H1 (cell line): Measurements from ENCODE around the gene MAN1C1.

Source experiments
- CEBPB ChIP-seq: IDR thresholded peaks from 2 replicates; pipeline ENCODE4 v1.6.1; 2012; ENCODE audit warnings: low read depth, low read length
- CTCF ChIP-seq, 3 experiments: IDR thresholded peaks; 1 replicate in 2 of 3; 2 replicates in 1 of 3; pipeline versions ENCODE4 v1.5.1 to v1.6.1; 2011; ENCODE audit warnings: low read length in 3 of 3, mild to moderate bottlenecking in 3 of 3, inconsistent platforms in 2 of 3, low read depth in 1 of 3, moderate library complexity in 1 of 3; ENCODE audit not compliant: insufficient read depth in 1 of 3; ENCODE audit errors: control extremely low read depth in 1 of 3
- EP300 ChIP-seq, 2 experiments: IDR thresholded peaks; 1 replicate in 1 of 2; 2 replicates in 1 of 2; pipeline ENCODE4 v1.6.1; 2011 to 2012; ENCODE audit warnings: low read depth in 2 of 2, low read length in 2 of 2, mild to moderate bottlenecking in 2 of 2, borderline replicate concordance in 1 of 2, inconsistent platforms in 1 of 2, moderate library complexity in 1 of 2
- POLR2AphosphoS5 ChIP-seq: IDR thresholded peaks from 2 replicates; pipeline ENCODE4 v1.6.1; 2011; ENCODE audit warnings: low read depth, low read length
- POU5F1 ChIP-seq: IDR thresholded peaks from 2 replicates; pipeline ENCODE4 v1.6.1; 2011; ENCODE audit warnings: low read depth, mild to moderate bottlenecking, low read length, moderate library complexity
- SIN3A ChIP-seq, 2 experiments: IDR thresholded peaks in 1 of 2; conservative IDR thresholded peaks in 1 of 2; 2 replicates each; pipeline ENCODE4 v1.6.1; 2011 to 2012; ENCODE audit warnings: low read length in 2 of 2, improper control_type of control experiment in 1 of 2, low read depth in 1 of 2, mild to moderate bottlenecking in 1 of 2
- SP1 ChIP-seq: IDR thresholded peaks from 2 replicates; pipeline ENCODE4 v1.6.1; 2011; ENCODE audit warnings: low read depth, low read length
- TAF1 ChIP-seq: IDR thresholded peaks from 2 replicates; pipeline ENCODE4 v1.6.1; 2011; ENCODE audit warnings: mild to moderate bottlenecking, low read depth, low read length
- TCF12 ChIP-seq: IDR thresholded peaks from 2 replicates; pipeline ENCODE4 v1.6.1; 2011; ENCODE audit warnings: low read depth, mild to moderate bottlenecking, low read length

DNA sequence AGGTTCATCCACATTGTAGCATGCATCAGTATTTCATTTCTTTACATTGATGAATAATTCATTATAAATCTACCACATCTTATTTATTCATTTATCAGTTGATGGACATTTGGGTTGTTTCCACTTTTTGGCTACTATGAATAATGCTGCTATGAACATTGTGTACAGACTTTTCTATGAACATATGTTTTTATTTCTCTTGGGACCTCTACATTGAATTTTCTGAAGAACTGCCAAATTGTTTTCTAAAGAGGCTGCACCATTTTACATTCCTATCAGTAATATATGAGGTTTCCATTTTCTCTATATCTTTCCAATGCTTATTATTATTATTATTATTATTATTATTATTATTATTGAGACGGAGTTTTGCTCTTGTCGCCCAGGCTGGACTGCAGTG lies 102.1 kb downstream of the MAN1C1 start:
- TF ChIP-seq CTCF (IDR thresholded peaks at IDR 0.05; ENCODE audit: control extremely low read depth in 1 of 3, insufficient read depth in 1 of 3, low read depth in 1 of 3, low read length in 3 of 3), result no peak
- TF ChIP-seq CEBPB, result no peak
- TF ChIP-seq POU5F1, result no peak
- no peak for TF ChIP-seq SIN3A (conservative IDR thresholded peaks at IDR 0.05 in 1 of 2, IDR thresholded peaks at IDR 0.05 in 1 of 2; ENCODE audit: low read depth in 1 of 2, low read length in 2 of 2)
- TF ChIP-seq POLR2AphosphoS5, result no peak
- no peak for TF ChIP-seq TAF1
- no peak for TF ChIP-seq TCF12
- no peak for TF ChIP-seq EP300 (IDR thresholded peaks at IDR 0.05; ENCODE audit: borderline replicate concordance in 1 of 2, low read depth in 2 of 2, low read length in 2 of 2)
- no peak for TF ChIP-seq SP1
